HepG2 (cell line): Measurements from ENCODE around the gene ANG. TPM values are rescaled to one million over a fixed set of nuclear protein-coding genes. Genes with fewer than 3 reads are reported as not detected.

Experiments
- CCAR2 ChIP-seq: fragments of 200-400 bp; formaldehyde crosslinking; optimal IDR thresholded peaks from 2 replicates; pipeline ENCODE3; 2018; ENCODE audit warnings: low read depth, mild to moderate bottlenecking, low read length, moderate library complexity
- CREM ChIP-seq, 2 experiments: sonication (generic) in 1 of 2; formaldehyde crosslinking in 1 of 2; IDR thresholded peaks; 2 replicates each; pipeline versions ENCODE4 v1.4.0 to v1.6.1; 2016 to 2020; ENCODE audit warnings: antibody characterized with exemption in 1 of 2, mild to moderate bottlenecking in 1 of 2, missing genetic modification reagents in 1 of 2
- KDM2A ChIP-seq: sonication (generic); formaldehyde crosslinking; IDR thresholded peaks from 2 replicates; pipeline ENCODE4 v1.4.0; 2020; ENCODE audit warnings: low read depth, missing genetic modification reagents, borderline replicate concordance
- KMT2B ChIP-seq: IDR thresholded peaks from 2 replicates; pipeline ENCODE4 v1.6.1; 2016; ENCODE audit warnings: missing genetic modification reagents, missing compliant biosample characterization
- NRL ChIP-seq: sonication (generic); formaldehyde crosslinking; IDR thresholded peaks from 2 replicates; pipeline ENCODE4 v1.5.0; 2020; ENCODE audit warnings: missing genetic modification reagents, mild to moderate bottlenecking, moderate library complexity, borderline replicate concordance
- PHB2 ChIP-seq: fragments of 450-650 bp; IDR thresholded peaks from 2 replicates; pipeline ENCODE4 v1.6.1; 2018; ENCODE audit not compliant: partially characterized antibody
- PHF20 ChIP-seq: sonication (generic); formaldehyde crosslinking; IDR thresholded peaks from 2 replicates; pipeline ENCODE4 v1.5.0; 2020; ENCODE audit warnings: mild to moderate bottlenecking, missing genetic modification reagents
- PREB ChIP-seq: sonication (generic); formaldehyde crosslinking; IDR thresholded peaks from 2 replicates; pipeline ENCODE4 v1.4.0; 2020; ENCODE audit warnings: missing genetic modification reagents
- RCOR2 ChIP-seq: IDR thresholded peaks from 2 replicates; pipeline ENCODE4 v1.6.1; 2016; ENCODE audit warnings: missing biosample characterization, missing genetic modification reagents
- SATB2 ChIP-seq: sonication (generic); formaldehyde crosslinking; IDR thresholded peaks from 2 replicates; pipeline ENCODE4 v1.5.0; 2020; ENCODE audit warnings: missing genetic modification reagents
- TBX2 ChIP-seq: sonication (generic); formaldehyde crosslinking; IDR thresholded peaks from 2 replicates; pipeline ENCODE4 v1.5.0; 2020; ENCODE audit warnings: missing genetic modification reagents, mild to moderate bottlenecking, borderline replicate concordance
- THAP11 ChIP-seq: IDR thresholded peaks from 2 replicates; pipeline ENCODE4 v1.6.1; 2016; ENCODE audit warnings: missing biosample characterization, missing genetic modification reagents
- ZBTB2 ChIP-seq: sonication (generic); formaldehyde crosslinking; IDR thresholded peaks from 2 replicates; pipeline ENCODE4 v1.8.0; 2022; ENCODE audit warnings: low read depth, missing genetic modification reagents
- ZFAT ChIP-seq: sonication (generic); formaldehyde crosslinking; conservative IDR thresholded peaks from 2 replicates; pipeline ENCODE4 v1.8.1; 2023; ENCODE audit warnings: missing genetic modification reagents, inconsistent platforms
- ZNF124 ChIP-seq: sonication (generic); formaldehyde crosslinking; IDR thresholded peaks from 2 replicates; pipeline ENCODE4 v1.4.0; 2020; ENCODE audit warnings: missing genetic modification reagents
- ZNF354B ChIP-seq: sonication (generic); formaldehyde crosslinking; IDR thresholded peaks from 2 replicates; pipeline ENCODE4 v1.8.0; 2022; ENCODE audit warnings: mild to moderate bottlenecking, missing genetic modification reagents
- ZNF691 ChIP-seq: sonication (generic); formaldehyde crosslinking; IDR thresholded peaks from 2 replicates; pipeline ENCODE4 v1.4.0; 2020; ENCODE audit warnings: missing genetic modification reagents, low read depth, mild to moderate bottlenecking, borderline replicate concordance
- ZNF720 ChIP-seq: sonication (generic); formaldehyde crosslinking; IDR thresholded peaks from 2 replicates; pipeline ENCODE4 v1.4.0; 2020; ENCODE audit warnings: missing genetic modification reagents
- polyA plus RNA-seq, 8 experiments: library from polyadenylated mRNA; depleted of rRNA in 3 of 8; stranded (reverse) in 7 of 8; unstranded in 1 of 8; fragments of >200 nt; fragmentation: Illumina TruSeq in 4 of 8; extraction: Trizol in 4 of 8; gene quantifications; 2 replicates each; pipeline versions ENCODE4 v1.2.1 to v1.2.3, GENCODE V29; 2011 to 2016; ENCODE audit warnings: low read depth in 4 of 8, missing spikeins in 1 of 8, mixed read lengths in 1 of 8; ENCODE audit not compliant: insufficient read depth in 1 of 8
- total RNA-seq, 5 experiments: library from RNA; depleted of rRNA; stranded (reverse); fragments of >200 nt; fragmentation: Illumina TruSeq; extraction: Trizol; gene quantifications; 2 replicates each; pipeline ENCODE4 v1.2.3, GENCODE V29; 2016; ENCODE audit warnings: low read depth in 1 of 5
- TF ChIP-seq, protein P1 (sequence below): sonication (generic); formaldehyde crosslinking; IDR thresholded peaks from 2 replicates; pipeline ENCODE4 v1.8.0; 2022; ENCODE audit warnings: mild to moderate bottlenecking, missing genetic modification reagents
- TF ChIP-seq, protein P2 (sequence below): sonication (generic); formaldehyde crosslinking; IDR thresholded peaks from 2 replicates; pipeline ENCODE4 v1.4.0; 2020; ENCODE audit warnings: missing genetic modification reagents, borderline replicate concordance
- TF ChIP-seq, protein P3 (sequence below), 2 experiments: fragments of 450-650 bp in 1 of 2; sonication (generic) in 1 of 2; formaldehyde crosslinking; IDR thresholded peaks; 2 replicates each; pipeline versions ENCODE4 v1.5.0 to v1.8.0; 2020 to 2022; ENCODE audit warnings: mild to moderate bottlenecking in 1 of 2, missing genetic modification reagents in 1 of 2

The ANG gene
- total and polyA plus RNA-seq, 2 of the 13 experiments (the other 11 are each of a cell fraction or from before 2014, with no cell fraction given), result 83.6 to 401 TPM

GRCh38 chr14:20682127-20682434 is 6.5 kb upstream of the ANG start (continued):
- TF ChIP-seq TBX2 (CRISPR knock-in tag) (no peak), ZNF124 (CRISPR knock-in tag) (no peak), CREM (IDR thresholded peaks at IDR 0.05) (no peak), CREM (CRISPR knock-in tag; IDR thresholded peaks at IDR 0.05) (no peak), KMT2B (CRISPR knock-in tag) (no peak), RCOR2 (CRISPR knock-in tag) (no peak), THAP11 (CRISPR knock-in tag) (no peak), ZBTB2 (CRISPR knock-in tag) (no peak), CCAR2 (no peak), PREB (CRISPR knock-in tag) (no peak), NRL (CRISPR knock-in tag) (no peak), KDM2A (no peak), ZFAT (CRISPR knock-in tag) (0 out of 2 replicates have a peak, but pooled peaks have one; percentile 17), ZNF720 (no peak), PHB2 (no peak), SATB2 (CRISPR knock-in tag) (no peak), ZNF691 (CRISPR knock-in tag) (no peak), PHF20 (no peak), ZNF354B (CRISPR knock-in tag) (no peak)
- TF ChIP-seq, protein P1, sequence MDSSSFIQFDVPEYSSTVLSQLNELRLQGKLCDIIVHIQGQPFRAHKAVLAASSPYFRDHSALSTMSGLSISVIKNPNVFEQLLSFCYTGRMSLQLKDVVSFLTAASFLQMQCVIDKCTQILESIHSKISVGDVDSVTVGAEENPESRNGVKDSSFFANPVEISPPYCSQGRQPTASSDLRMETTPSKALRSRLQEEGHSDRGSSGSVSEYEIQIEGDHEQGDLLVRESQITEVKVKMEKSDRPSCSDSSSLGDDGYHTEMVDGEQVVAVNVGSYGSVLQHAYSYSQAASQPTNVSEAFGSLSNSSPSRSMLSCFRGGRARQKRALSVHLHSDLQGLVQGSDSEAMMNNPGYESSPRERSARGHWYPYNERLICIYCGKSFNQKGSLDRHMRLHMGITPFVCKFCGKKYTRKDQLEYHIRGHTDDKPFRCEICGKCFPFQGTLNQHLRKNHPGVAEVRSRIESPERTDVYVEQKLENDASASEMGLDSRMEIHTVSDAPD (CRISPR knock-in tag), result no peak; the same call in 1 of the 2 replicates
- TF ChIP-seq, protein P2, sequence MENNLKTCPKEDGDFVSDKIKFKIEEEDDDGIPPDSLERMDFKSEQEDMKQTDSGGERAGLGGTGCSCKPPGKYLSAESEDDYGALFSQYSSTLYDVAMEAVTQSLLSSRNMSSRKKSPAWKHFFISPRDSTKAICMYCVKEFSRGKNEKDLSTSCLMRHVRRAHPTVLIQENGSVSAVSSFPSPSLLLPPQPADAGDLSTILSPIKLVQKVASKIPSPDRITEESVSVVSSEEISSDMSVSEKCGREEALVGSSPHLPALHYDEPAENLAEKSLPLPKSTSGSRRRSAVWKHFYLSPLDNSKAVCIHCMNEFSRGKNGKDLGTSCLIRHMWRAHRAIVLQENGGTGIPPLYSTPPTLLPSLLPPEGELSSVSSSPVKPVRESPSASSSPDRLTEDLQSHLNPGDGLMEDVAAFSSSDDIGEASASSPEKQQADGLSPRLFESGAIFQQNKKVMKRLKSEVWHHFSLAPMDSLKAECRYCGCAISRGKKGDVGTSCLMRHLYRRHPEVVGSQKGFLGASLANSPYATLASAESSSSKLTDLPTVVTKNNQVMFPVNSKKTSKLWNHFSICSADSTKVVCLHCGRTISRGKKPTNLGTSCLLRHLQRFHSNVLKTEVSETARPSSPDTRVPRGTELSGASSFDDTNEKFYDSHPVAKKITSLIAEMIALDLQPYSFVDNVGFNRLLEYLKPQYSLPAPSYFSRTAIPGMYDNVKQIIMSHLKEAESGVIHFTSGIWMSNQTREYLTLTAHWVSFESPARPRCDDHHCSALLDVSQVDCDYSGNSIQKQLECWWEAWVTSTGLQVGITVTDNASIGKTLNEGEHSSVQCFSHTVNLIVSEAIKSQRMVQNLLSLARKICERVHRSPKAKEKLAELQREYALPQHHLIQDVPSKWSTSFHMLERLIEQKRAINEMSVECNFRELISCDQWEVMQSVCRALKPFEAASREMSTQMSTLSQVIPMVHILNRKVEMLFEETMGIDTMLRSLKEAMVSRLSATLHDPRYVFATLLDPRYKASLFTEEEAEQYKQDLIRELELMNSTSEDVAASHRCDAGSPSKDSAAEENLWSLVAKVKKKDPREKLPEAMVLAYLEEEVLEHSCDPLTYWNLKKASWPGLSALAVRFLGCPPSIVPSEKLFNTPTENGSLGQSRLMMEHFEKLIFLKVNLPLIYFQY (CRISPR knock-in tag), result peak; percentile 28; the same call in 1 of the 2 replicates
- TF ChIP-seq, protein P3, sequence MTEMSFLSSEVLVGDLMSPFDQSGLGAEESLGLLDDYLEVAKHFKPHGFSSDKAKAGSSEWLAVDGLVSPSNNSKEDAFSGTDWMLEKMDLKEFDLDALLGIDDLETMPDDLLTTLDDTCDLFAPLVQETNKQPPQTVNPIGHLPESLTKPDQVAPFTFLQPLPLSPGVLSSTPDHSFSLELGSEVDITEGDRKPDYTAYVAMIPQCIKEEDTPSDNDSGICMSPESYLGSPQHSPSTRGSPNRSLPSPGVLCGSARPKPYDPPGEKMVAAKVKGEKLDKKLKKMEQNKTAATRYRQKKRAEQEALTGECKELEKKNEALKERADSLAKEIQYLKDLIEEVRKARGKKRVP (CRISPR knock-in tag; IDR thresholded peaks at IDR 0.05), result no peak
